SU-DHL-6 (cell line): Measurements from ENCODE around the gene MBOAT1.
"Not testable (repeated sequence)": the region's sequence is repeated elsewhere in the genome, so short reads cannot be mapped to it uniquely, and the experiment has no call there.

Source experiments
- EZH2phosphoT487 ChIP-seq: fragments of 200-600 bp; sonication (generic), shearing (Covaris generic); conservative IDR thresholded peaks from 2 replicates; pipeline ENCODE4 v1.6.1; 2018; ENCODE audit warnings: mild to moderate bottlenecking, antibody characterized with exemption, low read length, moderate library complexity, mixed read lengths
- TF ChIP-seq, protein P1 (sequence below): fragments of 200-600 bp; sonication (generic); IDR thresholded peaks from one replicate; pipeline ENCODE4 v1.5.1; 2017; ENCODE audit warnings: antibody characterized with exemption, mild to moderate bottlenecking, low read length, moderate library complexity; ENCODE audit not compliant: insufficient read depth, poor library complexity, severe bottlenecking

- TF ChIP-seq, protein P1, sequence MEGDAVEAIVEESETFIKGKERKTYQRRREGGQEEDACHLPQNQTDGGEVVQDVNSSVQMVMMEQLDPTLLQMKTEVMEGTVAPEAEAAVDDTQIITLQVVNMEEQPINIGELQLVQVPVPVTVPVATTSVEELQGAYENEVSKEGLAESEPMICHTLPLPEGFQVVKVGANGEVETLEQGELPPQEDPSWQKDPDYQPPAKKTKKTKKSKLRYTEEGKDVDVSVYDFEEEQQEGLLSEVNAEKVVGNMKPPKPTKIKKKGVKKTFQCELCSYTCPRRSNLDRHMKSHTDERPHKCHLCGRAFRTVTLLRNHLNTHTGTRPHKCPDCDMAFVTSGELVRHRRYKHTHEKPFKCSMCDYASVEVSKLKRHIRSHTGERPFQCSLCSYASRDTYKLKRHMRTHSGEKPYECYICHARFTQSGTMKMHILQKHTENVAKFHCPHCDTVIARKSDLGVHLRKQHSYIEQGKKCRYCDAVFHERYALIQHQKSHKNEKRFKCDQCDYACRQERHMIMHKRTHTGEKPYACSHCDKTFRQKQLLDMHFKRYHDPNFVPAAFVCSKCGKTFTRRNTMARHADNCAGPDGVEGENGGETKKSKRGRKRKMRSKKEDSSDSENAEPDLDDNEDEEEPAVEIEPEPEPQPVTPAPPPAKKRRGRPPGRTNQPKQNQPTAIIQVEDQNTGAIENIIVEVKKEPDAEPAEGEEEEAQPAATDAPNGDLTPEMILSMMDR: not testable (repeated sequence)
- TF ChIP-seq EZH2phosphoT487: not testable (repeated sequence)
These were observed 72.9 kb downstream of the MBOAT1 start for GRCh38 chr6:20139127-20139963.
